GM13976 (cell line): ENCODE results near the gene CD300LG.
"Not testable (repeated sequence)": the region's sequence is repeated elsewhere in the genome, so short reads cannot be mapped to it uniquely, and the experiment has no call there.

Experiments used
- DNase-seq: peaks from one replicate; pipeline ENCODE4 v3.0.0; 2012; ENCODE audit warnings: low spot score
- CTCF ChIP-seq: IDR thresholded peaks from 2 replicates; pipeline ENCODE4 v1.5.1; 2012; ENCODE audit warnings: borderline replicate concordance, mild to moderate bottlenecking; ENCODE audit not compliant: insufficient read depth; ENCODE audit errors: extremely low read depth, missing control alignments, control extremely low read depth
- in situ Hi-C: fragments of 300-500 bp; cut with MboI; formaldehyde crosslinking; loops from one replicate; pipeline ENCODE4 v1.12.0; 2022; ENCODE audit warnings: low sequenced_read_pairs, mixed read lengths, inconsistent platforms; ENCODE audit not compliant: unreplicated experiment

Gene CD300LG

GRCh38 chr17:43840814-43841213, 6.2 kb upstream of the CD300LG start:
- in situ Hi-C loops, result no loop called here

DNA sequence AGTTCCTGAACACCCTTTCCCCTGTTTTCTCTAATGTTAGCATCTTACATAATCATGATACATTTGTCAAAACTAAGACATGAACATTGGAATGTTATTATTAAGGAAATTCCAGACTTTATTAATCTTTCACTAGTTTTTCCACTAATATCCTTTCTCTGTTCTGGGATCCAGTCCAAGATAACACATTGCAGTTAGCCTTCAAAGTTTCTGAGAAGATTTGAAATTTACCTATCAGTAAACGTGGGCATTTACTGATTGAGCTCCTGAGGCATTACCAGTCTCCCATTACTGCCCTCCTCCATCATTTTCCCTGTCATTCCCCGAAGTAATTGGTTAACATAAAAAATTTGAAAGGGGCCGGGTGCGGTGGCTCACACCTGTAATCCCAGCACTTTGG, 5.7 kb upstream of the CD300LG start:
- TF ChIP-seq CTCF, result no peak
- in situ Hi-C loops, result no loop called here

More at GRCh38 chr17:43840814-43841213, 6.2 kb upstream of the CD300LG start:
- no peak for TF ChIP-seq CTCF
- DNase-seq, result no peak

GRCh38 chr17:43842091-43842974, 4.6 kb upstream of the CD300LG start:
- in situ Hi-C loops, DNase-seq: not testable (repeated sequence)

More for the DNA sequence above, 5.7 kb upstream of the CD300LG start:
- DNase-seq, result no peak

- DNase-seq, result no peak
- in situ Hi-C loops, result no loop called here
- no peak for TF ChIP-seq CTCF
Measured at GRCh38 chr17:43842975-43843325, 4.0 kb upstream of the CD300LG start.

GRCh38 chr17:43844241-43844640, 2.7 kb upstream of the CD300LG start:
- no peak for DNase-seq
- in situ Hi-C loops, result no loop called here
- no peak for TF ChIP-seq CTCF

DNA sequence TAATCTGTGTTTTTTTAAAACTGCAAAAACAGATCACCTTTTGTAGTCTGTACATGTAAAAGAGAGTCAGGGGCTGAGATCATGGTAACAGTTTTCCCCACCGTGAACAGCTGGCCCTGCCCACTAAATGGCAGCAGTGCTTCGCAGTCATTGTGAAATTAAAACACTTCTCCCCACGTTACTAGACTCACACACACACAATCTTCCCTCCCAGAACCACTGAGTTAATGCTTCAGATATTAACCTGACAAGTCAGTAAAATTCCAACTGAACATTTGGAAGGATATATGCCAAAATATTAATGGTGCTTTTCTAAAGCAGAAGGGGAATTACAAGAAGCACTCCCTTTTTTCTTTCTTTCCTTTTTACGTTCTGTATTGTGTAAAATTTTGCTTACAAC, 1.2 kb upstream of the CD300LG start:
- in situ Hi-C loops, result no loop called here
- no peak for DNase-seq
- no peak for TF ChIP-seq CTCF

DNA sequence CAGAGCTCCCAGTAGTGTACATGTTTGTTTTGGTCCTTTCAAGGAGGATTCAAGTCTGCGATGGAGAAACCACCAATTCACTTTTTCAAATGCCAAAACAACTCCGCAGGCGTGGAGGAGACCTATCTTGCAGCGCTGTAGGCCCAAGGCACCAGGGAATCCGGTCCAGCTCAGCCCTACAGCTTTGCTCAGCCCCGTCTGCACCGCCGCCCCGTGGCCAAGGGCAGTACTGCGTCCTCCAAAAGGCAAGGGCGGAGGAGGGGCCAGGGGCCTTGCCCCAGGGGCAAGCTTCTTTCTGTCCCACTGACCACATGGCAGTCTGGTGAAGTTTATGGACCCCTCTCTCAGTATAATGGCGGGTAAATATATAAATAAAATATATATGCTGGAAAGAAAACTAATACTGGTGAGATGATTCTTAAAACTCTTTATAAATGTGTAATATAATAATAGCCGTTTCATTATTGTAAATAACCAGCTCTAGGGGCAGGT, 709 bp upstream of the CD300LG start:
- peak; percentile 91 for DNase-seq
- in situ Hi-C loops, result no loop called here

More for the DNA sequence above, 709 bp upstream of the CD300LG start:
- TF ChIP-seq CTCF, result peak; percentile 95
